Measurements from ENCODE around the gene OR6N1.

DNA sequence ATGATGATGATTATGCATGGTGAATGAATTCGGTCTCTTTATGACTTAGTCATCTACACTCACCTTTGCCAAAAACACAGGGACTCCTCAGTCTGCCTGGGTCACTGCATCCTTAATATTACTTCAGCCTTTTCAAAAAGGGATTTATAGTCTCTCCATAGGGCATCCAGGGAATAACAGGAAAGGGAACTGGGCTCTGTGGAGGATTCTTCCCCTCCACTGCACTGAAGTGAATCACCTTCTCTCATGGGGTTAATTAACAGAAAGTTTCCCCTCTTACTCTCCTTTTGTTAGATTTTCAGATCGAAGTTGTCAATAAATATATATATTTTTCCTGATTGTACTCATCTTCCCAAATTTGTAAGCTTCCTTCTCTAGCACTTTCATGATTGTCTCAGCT lies 51.4 kb downstream of the OR6N1 start, which contains the start of gene OR6K3:
- TF ChIP-seq, protein P1, sequence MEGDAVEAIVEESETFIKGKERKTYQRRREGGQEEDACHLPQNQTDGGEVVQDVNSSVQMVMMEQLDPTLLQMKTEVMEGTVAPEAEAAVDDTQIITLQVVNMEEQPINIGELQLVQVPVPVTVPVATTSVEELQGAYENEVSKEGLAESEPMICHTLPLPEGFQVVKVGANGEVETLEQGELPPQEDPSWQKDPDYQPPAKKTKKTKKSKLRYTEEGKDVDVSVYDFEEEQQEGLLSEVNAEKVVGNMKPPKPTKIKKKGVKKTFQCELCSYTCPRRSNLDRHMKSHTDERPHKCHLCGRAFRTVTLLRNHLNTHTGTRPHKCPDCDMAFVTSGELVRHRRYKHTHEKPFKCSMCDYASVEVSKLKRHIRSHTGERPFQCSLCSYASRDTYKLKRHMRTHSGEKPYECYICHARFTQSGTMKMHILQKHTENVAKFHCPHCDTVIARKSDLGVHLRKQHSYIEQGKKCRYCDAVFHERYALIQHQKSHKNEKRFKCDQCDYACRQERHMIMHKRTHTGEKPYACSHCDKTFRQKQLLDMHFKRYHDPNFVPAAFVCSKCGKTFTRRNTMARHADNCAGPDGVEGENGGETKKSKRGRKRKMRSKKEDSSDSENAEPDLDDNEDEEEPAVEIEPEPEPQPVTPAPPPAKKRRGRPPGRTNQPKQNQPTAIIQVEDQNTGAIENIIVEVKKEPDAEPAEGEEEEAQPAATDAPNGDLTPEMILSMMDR (IDR thresholded peaks at IDR 0.05) = no peak
- TF ChIP-seq RAD21 (IDR thresholded peaks at IDR 0.05; ENCODE audit: low read length) (no peak), NRF1 (IDR thresholded peaks at IDR 0.05; ENCODE audit: low read depth, low read length) (no peak), SMC3 (IDR thresholded peaks at IDR 0.05; ENCODE audit: low read depth, low read length) (no peak), POLR2AphosphoS5 (IDR thresholded peaks at IDR 0.05; ENCODE audit: low read depth, low read length) (no peak)

All from SK-N-SH (cell line).